GM18520 (cell line): Measurements from ENCODE around the gene HOXD10.

ENCODE experiments used
- ATAC-seq: cut with Tn5 transposase; IDR thresholded peaks from one replicate; pipeline ENCODE4 v1.9.1; 2021; ENCODE audit not compliant: unreplicated experiment

HOXD10 gene

DNA sequence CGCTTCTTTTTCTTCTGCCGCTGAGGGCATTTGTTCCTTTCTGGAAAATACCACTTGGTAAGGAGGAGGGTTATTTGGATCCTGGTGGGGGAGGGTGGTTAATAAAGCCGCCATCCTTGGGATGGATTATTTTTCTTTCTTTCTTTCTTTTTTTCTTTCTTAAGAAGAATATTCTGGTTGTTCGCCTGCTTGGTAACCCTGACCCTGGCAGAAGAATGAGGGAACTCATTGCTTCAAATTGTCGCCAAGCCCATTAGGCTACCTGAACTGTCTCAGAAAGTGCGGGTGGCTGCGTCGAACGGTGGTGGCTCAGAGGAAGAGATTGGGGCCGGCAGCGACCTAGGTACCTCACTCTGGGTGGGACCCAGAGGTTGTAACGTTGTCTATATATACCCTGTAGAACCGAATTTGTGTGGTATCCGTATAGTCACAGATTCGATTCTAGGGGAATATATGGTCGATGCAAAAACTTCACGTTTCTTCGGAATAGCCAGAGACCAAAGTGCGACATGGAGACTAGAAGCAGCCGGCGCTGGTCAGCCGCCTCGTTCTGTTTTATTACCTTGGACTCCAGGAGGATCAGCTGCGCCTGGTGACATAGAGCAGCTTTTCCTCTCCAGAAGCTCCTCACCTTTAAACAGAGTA is 33.5 kb downstream of the HOXD10 start:
- no peak for ATAC-seq

DNA sequence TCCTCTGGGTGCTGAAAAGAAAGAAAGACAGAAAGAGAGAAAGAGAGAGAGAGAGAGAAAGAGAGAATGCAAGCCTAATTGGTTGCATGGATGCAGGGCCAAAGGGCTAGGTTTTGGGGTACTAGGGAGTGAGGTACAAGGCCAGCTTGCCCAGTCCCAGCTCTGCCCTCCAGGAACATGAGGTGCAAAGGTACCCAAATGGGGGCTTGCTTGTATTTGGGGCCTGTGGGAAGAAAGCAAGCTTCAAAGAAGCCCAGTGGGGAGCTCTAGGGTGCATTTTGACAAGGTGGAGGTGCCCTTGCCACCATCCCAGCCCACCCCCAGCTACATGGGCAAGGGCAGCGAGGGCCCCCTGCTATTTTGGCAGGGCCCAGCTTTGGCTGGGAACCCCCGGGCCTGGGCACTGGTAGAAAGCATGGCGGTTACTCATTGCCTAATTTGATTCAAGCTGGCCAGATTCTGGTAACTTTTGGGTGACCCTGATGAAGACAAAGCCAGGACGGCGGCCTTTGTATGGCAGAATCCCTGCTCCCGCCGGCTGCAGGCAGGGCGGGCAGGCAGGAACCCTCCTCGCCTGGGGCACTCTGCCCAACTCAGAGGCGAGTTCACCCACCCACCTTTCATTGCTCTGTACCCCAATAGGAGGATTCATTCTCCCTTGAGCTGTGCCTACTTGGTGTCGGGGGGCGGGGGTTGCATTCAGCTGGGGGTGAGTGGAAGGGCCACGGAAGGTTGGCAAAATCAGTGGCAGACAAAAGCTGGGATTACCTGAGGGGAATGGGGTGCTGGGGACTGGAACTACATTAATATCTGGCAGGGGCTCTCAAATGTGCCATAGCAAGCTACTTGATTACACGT is 34.2 kb downstream of the HOXD10 start:
- ATAC-seq = no peak

DNA sequence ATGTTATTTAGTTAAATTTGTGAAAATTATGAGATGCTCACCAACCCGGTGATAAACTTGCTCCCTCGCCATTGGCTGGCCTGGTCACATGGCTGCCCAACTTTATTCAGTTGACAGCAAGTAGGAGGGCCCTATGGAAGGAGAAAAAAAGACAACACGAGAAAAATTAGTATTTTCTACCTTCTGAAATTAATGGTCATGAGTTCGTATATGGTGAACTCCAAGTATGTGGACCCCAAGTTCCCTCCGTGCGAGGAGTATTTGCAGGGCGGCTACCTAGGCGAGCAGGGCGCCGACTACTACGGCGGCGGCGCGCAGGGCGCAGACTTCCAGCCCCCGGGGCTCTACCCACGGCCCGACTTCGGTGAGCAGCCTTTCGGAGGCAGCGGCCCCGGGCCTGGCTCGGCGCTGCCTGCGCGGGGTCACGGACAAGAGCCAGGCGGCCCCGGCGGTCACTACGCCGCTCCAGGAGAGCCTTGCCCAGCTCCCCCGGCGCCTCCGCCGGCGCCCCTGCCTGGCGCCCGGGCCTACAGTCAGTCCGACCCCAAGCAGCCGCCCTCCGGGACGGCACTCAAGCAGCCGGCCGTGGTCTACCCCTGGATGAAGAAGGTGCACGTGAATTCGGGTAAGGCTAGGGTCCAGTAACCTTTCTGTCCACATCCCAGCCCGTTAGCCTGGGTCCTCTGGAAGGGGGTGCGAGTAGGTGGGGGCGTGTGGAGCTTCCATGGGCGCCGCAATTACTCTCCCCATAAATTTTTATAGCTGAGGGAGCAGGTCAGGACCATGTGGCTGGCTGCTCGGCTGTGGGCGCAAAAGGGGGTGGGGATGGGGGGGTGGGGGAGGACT is 35.1 kb downstream of the HOXD10 start, which contains the start of gene HOXD4:
HOXD4 (plus strand) TSS at position 109 of the 846 bp plus-strand sequence; CDS start at position 193, 84 bp downstream.
- no peak for ATAC-seq

DNA sequence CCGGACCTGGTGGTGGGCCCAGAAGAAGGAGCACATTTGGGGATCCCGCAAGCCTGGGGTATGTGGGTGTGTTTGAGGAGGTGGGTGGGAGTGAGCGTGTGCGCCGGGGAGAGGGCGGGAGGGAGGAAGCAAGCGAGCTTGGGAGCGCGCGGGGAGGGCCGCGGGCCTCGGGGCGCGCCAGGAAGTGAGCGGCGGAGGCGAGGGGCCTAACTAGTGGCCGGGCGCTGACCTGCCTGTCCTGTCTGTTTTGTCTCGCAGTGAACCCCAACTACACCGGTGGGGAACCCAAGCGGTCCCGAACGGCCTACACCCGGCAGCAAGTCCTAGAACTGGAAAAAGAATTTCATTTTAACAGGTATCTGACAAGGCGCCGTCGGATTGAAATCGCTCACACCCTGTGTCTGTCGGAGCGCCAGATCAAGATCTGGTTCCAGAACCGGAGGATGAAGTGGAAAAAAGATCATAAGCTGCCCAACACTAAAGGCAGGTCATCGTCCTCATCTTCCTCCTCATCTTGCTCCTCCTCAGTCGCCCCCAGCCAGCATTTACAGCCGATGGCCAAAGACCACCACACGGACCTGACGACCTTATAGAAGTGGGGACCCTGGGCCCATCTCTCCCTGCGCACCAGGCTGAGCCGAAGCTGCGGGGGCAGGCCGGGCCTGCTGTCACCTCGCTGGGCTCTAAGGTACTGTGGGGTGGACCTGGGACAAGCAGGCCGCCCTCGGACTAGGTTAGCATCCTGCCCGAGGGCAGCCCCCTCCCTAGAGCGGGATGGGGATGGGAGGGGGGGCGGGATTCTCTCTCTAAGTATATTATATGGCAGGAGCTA is 36.0 kb downstream of the HOXD10 start:
- no peak for ATAC-seq

DNA sequence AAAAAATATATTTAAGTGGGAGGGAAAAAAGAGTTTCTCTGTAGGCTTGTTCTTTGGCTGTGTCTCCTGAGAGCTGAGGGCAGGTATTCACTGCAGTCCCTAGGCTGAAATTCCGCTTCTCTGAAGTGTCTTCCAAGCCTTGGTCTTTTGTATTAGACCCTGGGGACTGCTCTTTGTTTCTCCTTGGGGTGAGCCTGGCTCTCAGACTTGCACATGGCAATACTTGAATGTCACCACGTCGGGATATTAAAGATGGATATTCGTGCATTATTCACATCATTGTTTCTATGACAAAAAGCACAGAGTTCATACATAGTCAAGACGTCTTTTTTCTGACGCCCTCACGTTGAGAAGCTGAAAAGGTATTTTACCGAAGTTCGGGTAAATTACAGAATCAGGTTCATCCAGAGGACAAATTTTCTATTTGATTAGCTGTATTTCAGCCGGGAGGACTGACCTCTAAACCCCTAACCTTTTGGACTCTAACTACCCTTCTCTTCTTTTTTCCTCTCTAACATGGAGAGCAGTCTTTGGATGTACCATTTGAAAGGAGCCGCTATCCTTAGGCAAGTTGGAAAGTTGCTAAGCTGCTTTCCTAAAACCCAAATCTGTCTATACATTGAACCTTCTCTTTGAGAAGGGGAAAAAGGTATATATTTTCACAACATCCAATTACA is 38.1 kb downstream of the HOXD10 start:
- no peak for ATAC-seq

DNA sequence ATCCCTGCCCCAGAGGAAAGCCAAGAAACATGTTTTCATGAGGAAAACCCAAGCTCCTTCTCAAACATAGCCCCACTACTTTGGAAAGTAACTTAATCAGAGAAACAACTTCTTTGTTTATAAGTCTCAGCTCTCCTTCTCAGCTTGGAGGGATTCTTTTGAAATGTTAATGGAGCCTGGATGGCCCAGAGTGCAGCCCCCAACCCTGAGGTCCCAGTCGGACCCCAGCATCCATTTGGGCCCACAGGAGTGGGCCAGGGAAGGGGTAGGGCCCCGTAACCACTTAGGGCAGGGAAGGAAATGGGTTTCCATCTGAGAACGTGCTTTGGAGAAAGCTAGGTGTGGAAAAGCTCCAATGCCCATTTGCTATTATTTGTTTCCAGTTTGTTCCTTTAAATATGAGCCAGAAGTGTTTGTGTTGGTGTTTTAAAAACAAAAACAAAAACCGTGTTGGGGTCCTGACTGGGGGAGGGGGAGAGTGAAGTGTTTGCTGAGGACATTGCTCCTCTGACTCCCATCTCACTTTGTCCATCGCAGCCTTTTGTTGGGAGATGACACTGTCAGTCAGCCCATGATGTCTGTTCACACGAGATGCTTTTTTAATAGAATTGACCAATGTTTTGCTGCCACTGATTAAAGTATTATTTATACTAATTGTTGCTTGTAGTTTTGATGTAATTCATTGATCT is 38.9 kb downstream of the HOXD10 start:
- ATAC-seq = no peak

DNA sequence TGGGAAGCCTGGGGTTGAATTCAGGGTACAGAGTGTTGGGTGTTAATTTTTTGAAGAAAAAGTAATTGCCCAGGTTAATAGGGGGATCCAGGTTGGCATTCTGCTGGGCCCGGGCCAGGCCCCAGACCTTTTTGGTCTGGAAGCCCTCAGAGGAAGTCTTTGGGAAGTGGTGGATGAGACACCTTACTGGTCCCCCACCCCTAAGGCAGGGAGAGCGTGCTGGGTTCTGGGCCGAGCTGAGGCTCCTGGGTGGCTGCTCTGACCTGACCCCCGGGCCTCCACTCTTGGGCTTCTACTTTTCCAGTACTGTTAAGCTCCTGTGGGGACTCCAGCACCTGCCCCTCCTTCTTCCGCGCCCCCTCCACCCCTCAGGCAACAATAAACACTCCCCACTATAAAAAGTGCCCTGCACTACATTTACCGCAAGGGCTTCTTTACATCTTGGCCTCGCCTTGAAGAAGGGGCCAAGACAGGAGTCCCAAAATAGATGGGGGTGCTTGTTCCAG is 39.8 kb downstream of the HOXD10 start:
- no peak for ATAC-seq

DNA sequence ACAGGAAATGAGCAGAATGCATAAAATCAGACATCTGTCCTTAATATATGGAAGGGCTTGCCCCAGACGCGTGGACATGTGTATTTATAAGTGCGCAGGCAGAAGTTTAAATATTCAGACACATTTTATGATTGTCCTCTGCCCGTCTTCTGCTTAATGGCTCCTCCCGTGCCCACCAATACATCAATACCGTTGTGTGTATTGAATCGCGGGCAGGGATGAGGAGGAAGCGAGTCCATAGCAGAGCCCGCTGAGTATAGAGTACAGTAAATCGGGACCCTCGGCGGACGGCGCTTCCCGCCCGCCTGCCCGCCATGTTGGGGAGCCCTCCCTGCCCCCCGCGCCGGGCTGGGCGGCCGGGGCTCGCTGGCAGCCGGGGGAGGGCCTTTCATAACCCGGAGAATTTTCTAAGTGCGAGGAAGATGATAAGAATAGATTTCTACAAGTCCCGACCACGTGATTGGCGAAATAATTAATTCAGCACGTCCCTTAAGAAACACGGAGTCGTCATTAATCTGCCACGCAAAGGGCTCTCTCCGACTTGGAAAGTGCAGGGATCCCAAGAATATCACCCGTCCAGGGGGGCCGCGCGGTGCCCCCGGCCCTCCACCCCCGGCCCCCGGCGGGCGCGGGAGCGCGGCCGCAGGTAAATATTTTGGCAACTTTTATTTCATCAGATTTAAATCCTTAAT is 40.4 kb downstream of the HOXD10 start, which contains the start of gene HOXD3:
HOXD3 (plus strand) TSS at position 501 of the 692 bp plus-strand sequence. CDS start 11,808 bp downstream, outside the sequence.
- no peak for ATAC-seq

DNA sequence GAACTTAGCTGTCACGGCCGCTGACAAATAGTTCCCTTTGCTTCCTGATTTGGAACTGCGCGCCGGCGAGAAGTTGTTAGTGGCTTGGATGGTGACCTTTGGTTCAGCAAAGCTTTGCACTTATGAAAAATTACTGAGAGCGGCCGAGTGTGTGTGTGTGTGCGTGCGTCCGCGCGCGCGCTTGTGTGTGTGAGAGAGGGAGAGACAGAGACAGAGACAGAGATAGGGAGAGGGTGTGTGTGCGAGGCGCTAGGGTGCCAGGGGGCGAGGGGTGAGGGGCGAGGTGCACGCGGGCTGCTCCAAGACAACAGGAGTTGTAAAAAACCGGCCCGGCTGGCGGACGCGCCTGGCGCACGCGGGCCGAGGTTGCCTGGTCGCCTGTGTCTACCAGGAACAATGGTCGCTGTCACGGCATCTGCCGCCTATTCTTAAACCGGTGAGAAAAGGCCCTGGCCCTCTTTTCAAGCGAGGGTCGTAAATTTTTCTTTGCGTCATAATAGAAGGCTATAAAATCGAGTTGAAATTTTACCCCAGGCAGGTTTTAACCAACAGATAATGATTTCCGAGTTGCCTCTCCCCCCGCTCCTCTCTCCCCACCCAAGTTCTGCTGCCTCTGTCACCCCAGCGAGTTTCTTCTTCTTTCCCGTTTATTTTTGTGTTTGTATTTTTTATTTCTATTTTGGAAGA is 41.1 kb downstream of the HOXD10 start:
- no peak for ATAC-seq

DNA sequence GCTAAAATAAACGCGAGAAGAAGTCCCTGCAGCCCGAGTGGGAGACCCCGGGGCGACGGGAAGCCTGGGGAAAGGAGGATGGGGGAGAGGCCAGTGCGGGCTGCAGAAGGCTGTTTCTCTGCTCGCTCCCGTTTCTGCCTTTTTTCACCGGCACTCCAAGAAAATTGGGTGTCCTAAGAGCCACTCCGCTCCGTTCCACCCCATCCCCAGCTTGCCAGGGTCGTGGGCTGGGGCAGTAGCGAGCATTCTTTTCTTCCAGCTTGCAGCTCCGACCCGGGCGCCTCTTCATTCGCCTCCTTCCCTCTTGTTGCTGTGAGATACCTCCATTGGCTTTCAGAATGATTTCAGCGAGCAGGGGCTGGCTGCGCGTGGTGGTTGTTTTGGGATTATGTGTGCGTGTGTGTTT is 41.6 kb downstream of the HOXD10 start:
- no peak for ATAC-seq

DNA sequence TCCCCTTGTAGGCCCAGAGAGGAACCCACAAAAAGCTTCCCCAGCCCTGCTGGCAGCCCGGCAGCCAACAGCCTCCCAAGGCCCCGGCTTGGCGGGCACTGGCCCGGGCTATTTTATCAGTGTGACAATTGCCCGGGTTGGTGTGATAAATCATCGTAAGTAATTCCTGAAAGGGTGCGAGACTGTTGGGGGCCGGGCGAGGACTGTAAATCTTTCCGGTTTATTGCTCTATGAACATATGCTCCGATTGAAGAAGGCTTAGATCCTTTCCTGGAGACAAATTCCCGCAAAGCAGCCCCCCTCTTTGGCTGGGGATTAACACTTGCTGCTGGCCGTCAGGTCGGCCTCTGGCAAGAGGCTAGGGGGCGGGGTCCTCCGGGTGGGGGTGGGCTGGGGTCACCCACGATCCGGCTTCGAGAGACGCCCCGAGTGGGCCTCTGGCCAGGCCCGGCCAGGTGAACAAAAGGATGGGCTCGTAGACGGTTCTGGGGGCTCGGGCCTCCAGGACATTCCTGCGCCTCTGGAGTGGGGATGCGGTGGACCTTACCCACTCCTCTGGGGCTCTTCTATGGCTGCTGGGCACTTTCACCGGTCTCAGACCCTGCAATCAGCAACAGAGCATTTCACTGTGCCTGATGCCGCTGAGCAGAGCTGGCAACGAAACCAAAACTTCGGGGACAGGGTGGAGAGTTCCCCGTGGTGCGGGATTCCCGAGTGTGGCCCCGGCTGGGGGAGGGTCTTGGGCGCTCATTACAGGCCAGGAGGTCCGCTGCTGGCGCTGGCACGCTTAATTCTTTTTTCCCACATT is 42.5 kb downstream of the HOXD10 start:
- no peak for ATAC-seq

DNA sequence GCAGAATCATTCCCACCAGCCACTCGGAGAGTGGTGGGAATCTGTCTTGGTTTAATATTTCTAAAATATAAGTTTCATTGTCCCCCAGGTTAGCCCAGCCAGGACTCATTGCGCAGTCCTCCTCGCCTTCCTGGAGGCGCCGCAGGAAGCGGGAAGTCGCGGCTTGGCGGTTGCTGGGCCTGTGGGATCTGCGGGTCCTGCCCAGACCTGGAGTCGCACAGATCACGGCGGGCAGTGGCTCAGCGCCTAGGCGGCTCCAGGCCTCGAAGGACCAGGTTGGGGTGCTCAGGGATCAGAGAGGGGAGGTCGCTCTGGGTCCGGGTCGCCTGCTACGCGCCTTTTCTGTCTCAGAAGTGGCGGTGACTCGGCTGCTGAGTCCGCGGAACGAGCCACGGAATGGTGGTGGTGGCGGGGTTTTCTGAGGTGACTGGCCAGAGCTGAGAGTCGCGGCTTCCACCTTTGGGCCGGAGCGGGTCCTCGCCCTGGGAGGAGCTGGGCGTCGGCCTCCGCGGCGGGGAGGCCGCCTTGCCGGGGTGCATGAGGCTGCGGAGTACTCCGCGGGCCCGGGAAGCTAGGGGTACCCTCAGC is 43.2 kb downstream of the HOXD10 start:
- no peak for ATAC-seq

DNA sequence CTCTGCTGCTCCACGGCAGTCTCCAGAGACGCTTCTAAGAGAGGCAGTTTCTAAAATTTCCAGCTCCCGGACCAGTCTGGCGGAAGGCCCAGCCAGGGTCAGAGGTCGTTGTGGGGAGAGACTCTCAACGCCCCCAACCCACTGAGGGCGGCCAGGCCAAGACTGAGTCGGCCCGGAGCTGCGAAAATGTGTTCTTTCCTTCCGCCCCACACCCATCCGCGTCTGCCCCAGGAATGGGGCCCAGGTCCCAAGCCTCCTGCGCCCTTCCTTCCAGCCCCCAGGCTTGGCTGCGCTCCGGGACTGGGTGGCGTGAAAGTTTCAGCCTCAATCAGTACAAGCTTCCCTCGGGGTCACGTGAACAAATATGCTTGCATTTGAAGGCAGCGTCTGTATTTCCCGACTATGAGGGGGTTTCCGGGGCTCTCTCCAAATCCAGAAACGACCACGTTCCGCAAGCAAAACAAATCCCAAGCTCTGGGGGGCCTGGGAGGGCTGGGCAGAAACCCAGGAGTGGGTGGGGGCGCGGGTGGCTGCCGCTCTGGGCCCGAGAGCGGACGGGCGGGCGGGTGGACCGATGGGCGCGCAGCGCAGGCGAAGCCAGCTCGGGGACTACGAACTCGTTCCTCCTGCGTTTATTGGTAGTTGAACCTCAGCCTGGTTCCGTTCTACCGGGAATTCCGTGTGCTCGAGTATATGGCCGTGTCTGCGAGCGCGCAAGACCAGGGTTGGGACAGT is 43.8 kb downstream of the HOXD10 start:
- no peak for ATAC-seq

DNA sequence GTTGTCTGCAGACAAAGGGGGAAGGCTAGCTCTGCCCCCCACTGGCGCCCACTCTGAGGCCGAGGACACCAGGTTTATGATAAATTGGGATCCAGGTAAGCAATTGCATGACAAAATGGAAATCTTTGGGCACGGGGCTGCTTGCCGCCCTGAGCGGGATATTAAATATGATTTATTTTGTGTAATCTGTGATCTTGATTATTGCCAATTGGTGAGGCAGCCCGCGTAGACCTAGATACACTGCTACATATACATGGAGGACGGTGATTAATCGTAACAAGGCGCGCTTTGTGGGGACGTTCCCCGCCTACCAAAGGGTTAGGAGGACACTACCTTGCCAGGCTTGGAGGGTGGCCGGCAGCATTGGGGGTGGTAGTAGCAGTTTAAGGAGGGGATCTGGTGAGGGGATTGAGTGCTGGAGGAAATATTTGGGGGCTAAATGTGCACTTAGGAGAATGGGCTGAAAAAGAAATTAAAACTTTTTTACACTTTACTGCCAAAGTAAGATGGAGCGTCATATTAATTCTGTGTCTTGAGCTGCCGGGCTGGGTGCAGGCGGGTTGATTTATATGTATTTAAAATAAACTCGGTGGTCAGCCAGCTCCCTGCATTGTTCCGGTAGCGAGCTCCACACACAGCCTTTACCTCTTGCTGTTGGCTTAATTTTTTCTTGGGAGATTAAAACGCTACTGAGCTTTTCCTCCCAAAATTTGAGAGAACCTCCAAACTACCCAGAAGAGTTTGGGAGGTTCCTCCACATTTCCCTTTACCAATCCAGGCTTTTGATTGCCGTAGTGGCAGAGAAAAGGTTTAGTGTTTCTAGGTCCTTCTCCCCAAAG is 44.6 kb downstream of the HOXD10 start:
- no peak for ATAC-seq
